T-cell (primary cell): ENCODE measurements around the gene FAM83C. TPM values are rescaled to one million over a fixed set of nuclear protein-coding genes. Genes with fewer than 3 reads are reported as not detected.

Experiments used
- ATAC-seq, 4 experiments: fragments of 200-7000 bp in 3 of 4; fragments of 150-1000 bp in 1 of 4; cut with Tn5 transposase; replicated peaks in 1 of 4; 1 replicate in 3 of 4; 2 replicates in 1 of 4; pipeline ENCODE4 v1.10.0; 2021; ENCODE audit warnings: moderate library complexity in 3 of 4, mild to moderate bottlenecking in 2 of 4, moderate number of reproducible peaks in 1 of 4
- CTCF ChIA-PET, 2 donors: fragments of 300-600 bp; sonication (Branson Sonifier 250); formaldehyde crosslinking; loops; one replicate each; lab custom pipeline; 2022; ENCODE audit warnings: antibody characterized with exemption in 2 of 2; lab: Charles Lee
- POLR2A ChIA-PET, 2 donors: fragments of 300-600 bp; sonication (Branson Sonifier 250); formaldehyde crosslinking; loops; one replicate each; lab custom pipeline; 2022; ENCODE audit warnings: antibody characterized with exemption in 2 of 2; lab: Charles Lee
- DNase-seq, 35 experiments: peaks; one replicate each; pipeline versions ENCODE4 v3.0.0 to v3.0.0-alpha.2; 2013 to 2023
- H3K27ac ChIP-seq: one replicate; pipeline ENCODE4 v1.5.1; 2013; ENCODE audit warnings: low read length
- H3K27me3 ChIP-seq, 2 experiments: replicated peaks in 1 of 2; 1 replicate in 1 of 2; 2 replicates in 1 of 2; pipeline versions ENCODE4 v1.6.1 to v1.7.0; 2013; ENCODE audit warnings: low read length in 1 of 2, mixed read lengths in 1 of 2; ENCODE audit not compliant: control insufficient read depth in 2 of 2, insufficient read depth in 2 of 2; ENCODE audit errors: extremely low read depth in 1 of 2
- H3K36me3 ChIP-seq, 2 donors: 1 replicate in 1 of 2; 2 replicates in 1 of 2; pipeline versions ENCODE4 v1.6.1 to v1.7.0; 2013; ENCODE audit warnings: low read length in 1 of 2; ENCODE audit not compliant: control insufficient read depth in 2 of 2, insufficient read depth in 1 of 2; ENCODE audit errors: extremely low read depth in 1 of 2
- H3K4me1 ChIP-seq, 2 experiments: 1 replicate in 1 of 2; 2 replicates in 1 of 2; pipeline versions ENCODE4 v1.6.1 to v1.7.0; 2013; ENCODE audit warnings: low read length in 2 of 2, mixed read lengths in 1 of 2; ENCODE audit not compliant: insufficient read depth in 2 of 2, control insufficient read depth in 1 of 2; ENCODE audit errors: extremely low read depth in 1 of 2
- H3K4me3 ChIP-seq, 2 donors: 1 replicate in 1 of 2; 2 replicates in 1 of 2; pipeline versions ENCODE4 v1.5.1 to v1.7.0; 2013; ENCODE audit warnings: mild to moderate bottlenecking in 2 of 2, low read length in 1 of 2, moderate library complexity in 1 of 2; ENCODE audit not compliant: control insufficient read depth in 1 of 2; ENCODE audit errors: extremely low read depth in 1 of 2
- H3K9me3 ChIP-seq: 2 replicates; pipeline ENCODE4 v1.7.0; 2013
- H3K27ac Mint-ChIP-seq, 2 donors: one replicate each; pipeline ENCODE4 v1.8.0; 2020 to 2021; ENCODE audit warnings: mild to moderate bottlenecking in 2 of 2, mixed read lengths in 2 of 2
- H3K27me3 Mint-ChIP-seq, 2 donors: one replicate each; pipeline ENCODE4 v1.8.0; 2021 to 2022; ENCODE audit warnings: mixed read lengths in 2 of 2
- H3K36me3 Mint-ChIP-seq: one replicate; pipeline ENCODE4 v1.8.0; 2021; ENCODE audit warnings: mixed read lengths
- H3K4me1 Mint-ChIP-seq, 3 donors: one replicate each; pipeline ENCODE4 v1.8.0; 2020 to 2022; ENCODE audit warnings: mixed read lengths in 3 of 3, mild to moderate bottlenecking in 1 of 3
- H3K4me3 Mint-ChIP-seq, 3 donors: one replicate each; pipeline ENCODE4 v1.8.0; 2020 to 2022; ENCODE audit warnings: mild to moderate bottlenecking in 3 of 3, mixed read lengths in 3 of 3, moderate library complexity in 3 of 3
- H3K9me3 Mint-ChIP-seq, 3 donors: one replicate each; pipeline ENCODE4 v1.8.0; 2020 to 2022; ENCODE audit warnings: mixed read lengths in 3 of 3
- WGBS: methylation state at CpG from one replicate; pipeline ENCODE4 v1.1.5; 2013; ENCODE audit warnings: missing lambda C conversion rate; ENCODE audit not compliant: insufficient coverage; 5-methylcytosine and 5-hydroxymethylcytosine counted together
- total RNA-seq, 35 experiments: library from RNA in 6 of 35; stranded (reverse) in 6 of 35; fragments of 120-200 nt in 1 of 35; gene quantifications; one replicate each; pipeline versions ENCODE4 v1.2.1 to v1.2.4 and lab custom pipeline; 2013 to 2026

The FAM83C gene
- total RNA-seq, 5 donors from 2014 or later (not counting 1 experiment from before 2014, with no cell fraction given) = 0.15 TPM; not detected in 4

DNA sequence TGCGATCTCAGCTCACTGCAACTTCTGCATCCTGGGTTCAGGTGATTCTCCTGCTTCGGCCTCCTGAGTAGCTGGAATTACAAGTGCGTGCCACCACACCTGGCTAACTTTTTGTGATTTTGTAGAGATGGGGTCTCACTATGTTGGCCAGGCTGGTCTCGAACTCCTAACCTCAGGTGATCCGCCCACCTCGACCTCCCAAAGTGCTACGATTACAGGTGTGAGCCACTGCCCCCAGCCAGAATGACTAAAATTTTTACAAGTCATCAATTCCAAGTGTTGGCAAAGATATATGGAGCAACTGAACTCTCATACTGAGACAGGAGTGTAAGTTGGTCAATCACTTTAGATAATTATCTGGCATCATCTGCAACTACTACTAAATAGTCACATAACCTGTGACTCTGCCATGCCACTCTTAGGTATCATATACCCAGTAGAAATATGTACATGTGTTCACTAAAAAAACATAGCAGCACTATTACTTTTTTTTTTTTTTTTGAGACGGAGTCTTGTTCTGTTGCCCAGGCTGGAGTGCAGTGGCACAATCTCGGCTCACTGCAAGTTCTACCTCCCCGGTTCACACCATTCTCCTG, 10.6 kb downstream of the FAM83C start:
- H3K36me3 Mint-ChIP-seq = peaks cover 28% of the 10 kb centered on the region
- H3K9me3 Mint-ChIP-seq = no peaks in the 10 kb centered on the region
- Histone ChIP-seq H3K27ac (no peak overlapping the region), H3K4me1 (peaks cover 6 to 40% of the 10 kb centered on the region in 2 experiments), H3K27me3 (no peaks in the 10 kb centered on the region), H3K9me3 (no peaks in the 10 kb centered on the region), H3K36me3 (peaks cover 3 to 32% of the 10 kb centered on the region in 2 donors), H3K4me3 (no peak overlapping the region)
- no peak overlapping the region for H3K27ac Mint-ChIP-seq
- ChIA-PET CTCF (no interaction called here), POLR2A (no interaction called here)
- no peak overlapping the region for H3K4me3 Mint-ChIP-seq
- no peak for ATAC-seq
- H3K27me3 Mint-ChIP-seq = no peaks in the 10 kb centered on the region
- no peak for DNase-seq
- peaks cover 37 to 50% (median 48%) of the 10 kb centered on the region in 3 donors for H3K4me1 Mint-ChIP-seq
- no CpG with 5 or more reads among the region's 10 CpGs for WGBS

GRCh38 chr20:35280523-35280922, 11.7 kb downstream of the FAM83C start:
- H3K27ac Mint-ChIP-seq = peak overlapping the region in 1 of 2 donors; percentile 40
- CTCF ChIA-PET = interaction anchor here in 1 of 2 donors (0.7 kb wide), 1 partner anchor 25 kb away, joined by 4 read pairs; no protein-coding TSS in a partner anchor

GRCh38 chr20:35279533-35280174, 12.6 kb downstream of the FAM83C start:
- CTCF ChIA-PET = interaction anchor here in 1 of 2 donors (0.5 kb wide), 1 partner anchor 203 kb away, joined by 3 read pairs; no protein-coding TSS in a partner anchor
- POLR2A ChIA-PET = no interaction called here
- no peak overlapping the region for H3K27ac ChIP-seq

More at GRCh38 chr20:35280523-35280922, 11.7 kb downstream of the FAM83C start:
- H3K36me3 Mint-ChIP-seq = peaks cover 28% of the 10 kb centered on the region
- ATAC-seq (no peak), DNase-seq (no peak)
- no peak overlapping the region for H3K4me3 ChIP-seq
- H3K36me3 ChIP-seq = peaks cover 3 to 37% of the 10 kb centered on the region in 2 donors
- no peaks in the 10 kb centered on the region for H3K9me3 ChIP-seq
- POLR2A ChIA-PET = no interaction called here
- H3K4me1 Mint-ChIP-seq = peaks cover 36 to 50% (median 42%) of the 10 kb centered on the region in 3 donors
- no peaks in the 10 kb centered on the region for H3K27me3 Mint-ChIP-seq
- 98% methylated on average over 5 of the region's 6 CpGs for WGBS
- H3K27me3 ChIP-seq = no peaks in the 10 kb centered on the region
- peaks cover 6 to 51% of the 10 kb centered on the region in 2 experiments for H3K4me1 ChIP-seq
- H3K9me3 Mint-ChIP-seq = no peaks in the 10 kb centered on the region
- H3K4me3 Mint-ChIP-seq = no peak overlapping the region
- no peak overlapping the region for H3K27ac ChIP-seq

DNA sequence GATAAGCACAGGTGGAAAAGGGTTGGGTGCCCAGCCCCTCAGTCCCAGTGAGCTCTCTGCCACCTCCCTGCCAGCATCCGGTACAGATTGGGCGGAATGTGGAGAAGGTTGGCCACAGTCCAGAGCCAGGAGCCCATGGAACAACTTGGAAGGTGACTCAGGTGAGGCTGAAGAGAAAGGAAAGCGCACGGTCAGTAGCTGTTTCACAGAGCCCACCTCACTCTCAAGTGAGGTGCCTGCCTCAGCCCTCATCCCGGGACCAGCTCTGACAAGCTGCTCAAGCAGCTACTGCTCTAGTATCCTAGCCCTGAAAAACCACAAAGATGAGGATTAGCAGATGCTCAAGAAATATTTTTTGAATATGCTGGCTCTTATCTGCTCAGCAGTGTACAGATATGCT, 13.2 kb downstream of the FAM83C start:
- peak overlapping the region; percentile 81 to 84 for H3K27ac Mint-ChIP-seq
- H3K4me3 ChIP-seq = no peak overlapping the region
- H3K9me3 ChIP-seq = no peaks in the 10 kb centered on the region
- WGBS = 96% methylated on average over 3 of the region's 5 CpGs
- no peak for ATAC-seq
- DNase-seq = no peak
- H3K36me3 Mint-ChIP-seq = peaks cover 28% of the 10 kb centered on the region
- no peaks in the 10 kb centered on the region for H3K9me3 Mint-ChIP-seq
- H3K27me3 ChIP-seq = no peaks in the 10 kb centered on the region
- peaks cover 28 to 43% (median 31%) of the 10 kb centered on the region in 3 donors for H3K4me1 Mint-ChIP-seq
- ChIA-PET POLR2A (no interaction called here), CTCF (interaction anchor here (0.5 to 3.4 kb wide), 2 partner anchors 134 to 202 kb away, joined by 3 to 19 read pairs; no protein-coding TSS in a partner anchor)
- H3K4me3 Mint-ChIP-seq = peak overlapping the region; percentile 90 to 95 (median 93)
- no peaks in the 10 kb centered on the region for H3K27me3 Mint-ChIP-seq
- peaks cover 6 to 45% of the 10 kb centered on the region in 2 experiments for H3K4me1 ChIP-seq
- H3K27ac ChIP-seq = peak overlapping the region; percentile 94
- peaks cover 7 to 47% of the 10 kb centered on the region in 2 donors for H3K36me3 ChIP-seq

More at GRCh38 chr20:35279533-35280174, 12.6 kb downstream of the FAM83C start:
- no peaks in the 10 kb centered on the region for H3K27me3 Mint-ChIP-seq
- ATAC-seq (no peak), DNase-seq (no peak)
- Histone ChIP-seq H3K36me3 (peaks cover 3 to 44% of the 10 kb centered on the region in 2 donors), H3K4me3 (no peak overlapping the region), H3K27me3 (no peaks in the 10 kb centered on the region), H3K4me1 (peaks cover 6 to 49% of the 10 kb centered on the region in 2 experiments), H3K9me3 (no peaks in the 10 kb centered on the region)
- peaks cover 29 to 44% (median 33%) of the 10 kb centered on the region in 3 donors for H3K4me1 Mint-ChIP-seq
- 100% methylated on average over 3 of the region's 7 CpGs for WGBS
- H3K27ac Mint-ChIP-seq = peak overlapping the region in 1 of 2 donors; percentile 3
- peaks cover 28% of the 10 kb centered on the region for H3K36me3 Mint-ChIP-seq
- H3K9me3 Mint-ChIP-seq = no peaks in the 10 kb centered on the region
- peak overlapping the region in 1 of 3 donors; percentile 22 for H3K4me3 Mint-ChIP-seq

GRCh38 chr20:35277531-35278395, 14.5 kb downstream of the FAM83C start, which contains the start of gene MMP24OS:
Gene MMP24OS, minus strand, starts transcription at chr20:35278122. Its CDS starts 193 bp downstream, at chr20:35277929.
- POLR2A ChIA-PET = interaction anchor here (0.5 to 0.6 kb wide), 3 partner anchors 198 to 1379 kb away, joined by 3 to 5 read pairs (median 4); no protein-coding TSS in a partner anchor
- WGBS = 0% methylated on average over 68 of the region's 76 CpGs
- ATAC-seq = peak; percentile 90 to 93 (median 92)

More at GRCh38 chr20:35277531-35278395, 14.5 kb downstream of the FAM83C start, which contains the start of gene MMP24OS:
- Histone ChIP-seq H3K9me3 (no peaks in the 10 kb centered on the region), H3K27ac (peak within 1 kb of the TSS; percentile 94), H3K4me3 (peak within 1 kb of the TSS; percentile 65 to 73), H3K4me1 (peaks cover 0 to 34% of the 10 kb centered on the region in 2 experiments), H3K36me3 (peaks cover 10 to 49% of the 10 kb centered on the region in 2 donors), H3K27me3 (no peaks in the 10 kb centered on the region)
- H3K27me3 Mint-ChIP-seq = no peaks in the 10 kb centered on the region
- peaks cover 22 to 34% (median 26%) of the 10 kb centered on the region in 3 donors for H3K4me1 Mint-ChIP-seq
- H3K36me3 Mint-ChIP-seq = peaks cover 28% of the 10 kb centered on the region
- H3K27ac Mint-ChIP-seq = peak within 1 kb of the TSS; percentile 98 to 99
- peak within 1 kb of the TSS; percentile 90 to 95 (median 93) for H3K4me3 Mint-ChIP-seq
- no peaks in the 10 kb centered on the region for H3K9me3 Mint-ChIP-seq
- peak; percentile 75 to 93 (median 86) for DNase-seq
- CTCF ChIA-PET = interaction anchor here (0.6 to 3.4 kb wide), 4 partner anchors 133 to 377 kb away, joined by 3 to 19 read pairs (median 4); partner anchors contain the start of gene SPAG4 (in 1 of the 2)
